HL-60 (cell line): ENCODE measurements around the gene CDC42EP4.

ENCODE experiments used
- GABPA ChIP-seq: IDR thresholded peaks from 2 replicates; pipeline ENCODE4 v1.6.1; 2012; ENCODE audit warnings: low read depth
- POLR2AphosphoS5 ChIP-seq: IDR thresholded peaks from 2 replicates; pipeline ENCODE4 v1.6.1; 2012; ENCODE audit warnings: low read depth
- REST ChIP-seq: IDR thresholded peaks from 2 replicates; pipeline ENCODE4 v1.6.1; 2012; ENCODE audit warnings: low read depth; ENCODE audit not compliant: insufficient replicate concordance
- SPI1 ChIP-seq: IDR thresholded peaks from 2 replicates; pipeline ENCODE4 v1.6.1; 2012; ENCODE audit warnings: low read depth, mild to moderate bottlenecking, borderline replicate concordance
- TF ChIP-seq, protein P1 (sequence below): IDR thresholded peaks from one replicate; pipeline ENCODE4 v1.5.1; 2011; ENCODE audit warnings: low read length, control low read depth, inconsistent platforms; ENCODE audit not compliant: insufficient read depth

DNA sequence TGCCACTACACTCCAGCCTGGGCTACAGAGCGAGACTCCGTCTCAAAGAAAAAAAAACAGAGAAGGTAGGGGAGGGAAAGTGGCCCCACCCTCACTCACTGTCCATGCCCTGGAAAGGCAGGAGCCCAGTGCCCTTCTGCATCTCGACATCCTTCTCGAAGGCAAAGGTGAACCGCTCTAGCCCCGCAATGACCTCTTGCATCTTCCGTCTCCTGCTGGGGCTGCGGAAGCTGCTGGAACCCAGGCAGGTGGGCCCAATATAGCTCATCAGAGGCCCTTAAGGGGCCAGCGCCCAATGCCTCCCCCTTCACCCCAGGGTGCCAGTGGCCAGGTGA lies 50.2 kb downstream of the CDC42EP4 start, which contains the start of gene CPSF4L:
- TF ChIP-seq REST (no peak), POLR2AphosphoS5 (no peak), GABPA (no peak), SPI1 (no peak)
- TF ChIP-seq, protein P1, sequence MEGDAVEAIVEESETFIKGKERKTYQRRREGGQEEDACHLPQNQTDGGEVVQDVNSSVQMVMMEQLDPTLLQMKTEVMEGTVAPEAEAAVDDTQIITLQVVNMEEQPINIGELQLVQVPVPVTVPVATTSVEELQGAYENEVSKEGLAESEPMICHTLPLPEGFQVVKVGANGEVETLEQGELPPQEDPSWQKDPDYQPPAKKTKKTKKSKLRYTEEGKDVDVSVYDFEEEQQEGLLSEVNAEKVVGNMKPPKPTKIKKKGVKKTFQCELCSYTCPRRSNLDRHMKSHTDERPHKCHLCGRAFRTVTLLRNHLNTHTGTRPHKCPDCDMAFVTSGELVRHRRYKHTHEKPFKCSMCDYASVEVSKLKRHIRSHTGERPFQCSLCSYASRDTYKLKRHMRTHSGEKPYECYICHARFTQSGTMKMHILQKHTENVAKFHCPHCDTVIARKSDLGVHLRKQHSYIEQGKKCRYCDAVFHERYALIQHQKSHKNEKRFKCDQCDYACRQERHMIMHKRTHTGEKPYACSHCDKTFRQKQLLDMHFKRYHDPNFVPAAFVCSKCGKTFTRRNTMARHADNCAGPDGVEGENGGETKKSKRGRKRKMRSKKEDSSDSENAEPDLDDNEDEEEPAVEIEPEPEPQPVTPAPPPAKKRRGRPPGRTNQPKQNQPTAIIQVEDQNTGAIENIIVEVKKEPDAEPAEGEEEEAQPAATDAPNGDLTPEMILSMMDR: no peak
